Measurements from ENCODE around the gene HPN.

Gene HPN

GRCh38 chr19:34999498-35000337 is 41.8 kb upstream of the HPN start, which contains the start of gene GRAMD1A:
GRAMD1A (plus strand) TSS chr19:35000323; CDS start chr19:35000479, 156 bp downstream.
- peak within 1 kb of the TSS; percentile 93 for H3K27ac ChIP-seq
- no peak for TF ChIP-seq CTCF (conservative IDR thresholded peaks at IDR 0.05)

GRCh38 chr19:35000338-35000646 is 41.2 kb upstream of the HPN start:
- no peak for TF ChIP-seq CTCF (conservative IDR thresholded peaks at IDR 0.05)
- H3K27ac ChIP-seq, result peak overlapping the region; percentile 93

GRCh38 chr19:35000647-35001501 is 40.6 kb upstream of the HPN start:
- H3K27ac ChIP-seq, result peak overlapping the region; percentile 93
- no peak for TF ChIP-seq CTCF (conservative IDR thresholded peaks at IDR 0.05)

- H3K27ac ChIP-seq, result peak overlapping the region; percentile 7; the same call in 1 of the 2 replicates
- no peak for TF ChIP-seq CTCF (conservative IDR thresholded peaks at IDR 0.05)
These were observed 39.4 kb upstream of the HPN start for GRCh38 chr19:35002037-35002535.

GRCh38 chr19:35004517-35005255 is 36.8 kb upstream of the HPN start:
- no peak for TF ChIP-seq CTCF (conservative IDR thresholded peaks at IDR 0.05)
- H3K27ac ChIP-seq, result peak overlapping the region; percentile 64

GRCh38 chr19:35005256-35005977 is 36.1 kb upstream of the HPN start:
- TF ChIP-seq CTCF (conservative IDR thresholded peaks at IDR 0.05), result no peak
- peak overlapping the region; percentile 64 for H3K27ac ChIP-seq

- peak overlapping the region; percentile 64 for H3K27ac ChIP-seq
These were observed 35.5 kb upstream of the HPN start for GRCh38 chr19:35006007-35006341.

All from VCaP (cell line).